GM12892 (cell line): ENCODE data around the gene ZFHX3.

Experiments
- POLR2A ChIP-seq: IDR thresholded peaks from 2 replicates; pipeline ENCODE4 v1.6.1; 2011; ENCODE audit warnings: low read depth, low read length, control low read depth
- POLR2AphosphoS5 ChIP-seq: IDR thresholded peaks from 2 replicates; pipeline ENCODE4 v1.6.1; 2011; ENCODE audit warnings: low read depth, low read length, control low read depth
- TAF1 ChIP-seq: IDR thresholded peaks from 2 replicates; pipeline ENCODE4 v1.6.1; 2011; ENCODE audit warnings: low read depth, mild to moderate bottlenecking, control low read depth, low read length, borderline replicate concordance

DNA sequence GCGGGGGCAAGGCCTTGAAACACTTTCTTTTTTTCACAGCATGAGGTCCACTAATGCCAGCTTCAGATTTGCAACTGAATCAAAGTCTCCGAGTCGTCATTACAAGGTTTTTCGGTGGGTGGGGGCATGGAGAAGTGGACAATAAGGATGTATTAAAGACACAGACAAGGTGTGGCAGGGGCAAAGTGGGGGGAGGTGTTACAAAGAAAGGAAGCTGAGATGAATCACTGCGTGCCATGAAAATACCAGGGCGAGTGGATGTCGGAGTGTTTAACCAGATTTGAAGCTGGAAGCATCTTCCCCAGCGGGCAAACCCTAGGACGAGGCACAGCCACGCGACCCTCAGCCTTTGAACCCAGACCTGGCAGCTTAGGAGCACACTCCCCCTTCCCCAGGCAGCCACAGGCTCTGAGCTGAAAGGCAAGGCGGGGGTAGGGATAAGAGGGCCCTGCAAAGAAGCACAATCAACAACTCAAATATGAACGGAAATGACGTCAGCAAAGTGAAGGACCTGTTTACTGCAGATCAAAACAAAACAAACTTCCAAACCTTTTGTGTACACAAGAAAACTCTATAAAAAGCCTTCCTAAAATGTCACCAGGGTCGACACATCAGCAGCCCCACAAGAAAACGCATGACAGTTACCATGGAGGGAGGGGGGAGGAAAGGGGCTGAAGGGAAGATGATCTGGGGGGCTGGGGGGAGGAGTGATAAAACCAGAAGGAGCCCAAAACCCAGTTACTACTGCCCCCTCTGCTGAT is 5.6 kb upstream of the ZFHX3 start:
- TF ChIP-seq POLR2AphosphoS5 (no peak), POLR2A (no peak), TAF1 (no peak)
